Activated T-cell treated with anti-CD3 and anti-CD28 coated beads, Interleukin-2, amount 50 U/mL, for 4 hours (primary cell): ENCODE measurements around the gene OR2AT4. TPM values are rescaled to one million over a fixed set of nuclear protein-coding genes. Genes with fewer than 3 reads are reported as not detected.
"Not testable (repeated sequence)": the region's sequence is repeated elsewhere in the genome, so short reads cannot be mapped to it uniquely, and the experiment has no call there.

Experiments
- ATAC-seq, 2 donors: fragments of 200-7000 bp; cut with Tn5 transposase; one replicate each; pipeline ENCODE4 v1.10.0; 2021
- DNase-seq: peaks from one replicate; pipeline ENCODE4 v3.0.0-alpha.2; 2020
- H3K27me3 Mint-ChIP-seq: one replicate; pipeline ENCODE4 v1.8.0; 2021; ENCODE audit warnings: low read depth, mixed read lengths
- H3K36me3 Mint-ChIP-seq: one replicate; pipeline ENCODE4 v1.8.0; 2022; ENCODE audit warnings: mixed read lengths; ENCODE audit not compliant: insufficient read depth
- H3K4me1 Mint-ChIP-seq: one replicate; pipeline ENCODE4 v1.8.0; 2021; ENCODE audit warnings: low read depth, mixed read lengths
- H3K4me3 Mint-ChIP-seq: one replicate; pipeline ENCODE4 v1.8.0; 2021; ENCODE audit warnings: mild to moderate bottlenecking, moderate library complexity, mixed read lengths
- H3K9me3 Mint-ChIP-seq: one replicate; pipeline ENCODE4 v1.8.0; 2021; ENCODE audit warnings: mixed read lengths
- total RNA-seq, 3 donors: library from RNA; stranded (reverse); gene quantifications; one replicate each; pipeline ENCODE4 v1.2.1, GENCODE V29; 2021

OR2AT4 gene
- total RNA-seq, 3 donors from 2014 or later = not detected

- Mint-ChIP-seq H3K9me3 (peaks cover 19% of the 10 kb centered on the region), H3K27me3 (peaks cover 21% of the 10 kb centered on the region)
- not testable (repeated sequence) for DNase-seq, ATAC-seq, H3K36me3 Mint-ChIP-seq, H3K4me1 Mint-ChIP-seq, H3K4me3 Mint-ChIP-seq
Observed at GRCh38 chr11:75094382-75094781, 2.3 kb downstream of the OR2AT4 start.

- peaks cover 20% of the 10 kb centered on the region for H3K27me3 Mint-ChIP-seq
- H3K4me1 Mint-ChIP-seq = no peaks in the 10 kb centered on the region
- H3K4me3 Mint-ChIP-seq = no peak overlapping the region
- no peaks in the 10 kb centered on the region for H3K36me3 Mint-ChIP-seq
- no peak for DNase-seq
- H3K9me3 Mint-ChIP-seq = peaks cover 19% of the 10 kb centered on the region
- no peak for ATAC-seq
Observed at GRCh38 chr11:75090671-75091177, 6.0 kb downstream of the OR2AT4 start.

- ATAC-seq (no peak), DNase-seq (no peak)
- Mint-ChIP-seq H3K4me3 (no peak overlapping the region), H3K9me3 (peaks cover 19% of the 10 kb centered on the region), H3K36me3 (no peaks in the 10 kb centered on the region), H3K27me3 (peaks cover 31% of the 10 kb centered on the region), H3K4me1 (no peaks in the 10 kb centered on the region)
Observed at GRCh38 chr11:75087319-75088305, 9.1 kb downstream of the OR2AT4 start.

- no peaks in the 10 kb centered on the region for H3K4me1 Mint-ChIP-seq
- H3K27me3 Mint-ChIP-seq = peaks cover 38% of the 10 kb centered on the region
- no peak for DNase-seq
- H3K4me3 Mint-ChIP-seq = no peak overlapping the region
- no peak for ATAC-seq
- no peaks in the 10 kb centered on the region for H3K9me3 Mint-ChIP-seq
- H3K36me3 Mint-ChIP-seq = no peaks in the 10 kb centered on the region
Observed at GRCh38 chr11:75084883-75085282, 11.8 kb downstream of the OR2AT4 start.

- Mint-ChIP-seq H3K4me3 (no peak overlapping the region), H3K36me3 (no peaks in the 10 kb centered on the region), H3K4me1 (no peaks in the 10 kb centered on the region), H3K9me3 (no peaks in the 10 kb centered on the region), H3K27me3 (peaks cover 33% of the 10 kb centered on the region)
- no peak for DNase-seq
- ATAC-seq = no peak
Observed at GRCh38 chr11:75083217-75083605, 13.5 kb downstream of the OR2AT4 start.

- DNase-seq (no peak), ATAC-seq (no peak)
- H3K9me3 Mint-ChIP-seq = no peaks in the 10 kb centered on the region
- H3K27me3 Mint-ChIP-seq = peaks cover 36% of the 10 kb centered on the region
- no peak overlapping the region for H3K4me3 Mint-ChIP-seq
- no peaks in the 10 kb centered on the region for H3K4me1 Mint-ChIP-seq
- H3K36me3 Mint-ChIP-seq = no peaks in the 10 kb centered on the region
Observed at GRCh38 chr11:75082601-75083216, 14.0 kb downstream of the OR2AT4 start.

GRCh38 chr11:75079546-75079945 lies 17.1 kb downstream of the OR2AT4 start:
- Mint-ChIP-seq H3K27me3 (peaks cover 40% of the 10 kb centered on the region), H3K36me3 (no peaks in the 10 kb centered on the region), H3K4me1 (no peaks in the 10 kb centered on the region), H3K4me3 (no peak overlapping the region), H3K9me3 (no peaks in the 10 kb centered on the region)
- ATAC-seq = no peak
- DNase-seq = no peak

GRCh38 chr11:75078233-75078632 lies 18.4 kb downstream of the OR2AT4 start:
- H3K9me3 Mint-ChIP-seq = no peaks in the 10 kb centered on the region
- DNase-seq (no peak), ATAC-seq (no peak)
- no peak overlapping the region for H3K4me3 Mint-ChIP-seq
- no peaks in the 10 kb centered on the region for H3K4me1 Mint-ChIP-seq
- H3K36me3 Mint-ChIP-seq = no peaks in the 10 kb centered on the region
- peaks cover 35% of the 10 kb centered on the region for H3K27me3 Mint-ChIP-seq

GRCh38 chr11:75077316-75077715 lies 19.4 kb downstream of the OR2AT4 start:
- no peak for ATAC-seq
- no peaks in the 10 kb centered on the region for H3K9me3 Mint-ChIP-seq
- no peaks in the 10 kb centered on the region for H3K36me3 Mint-ChIP-seq
- no peak overlapping the region for H3K4me3 Mint-ChIP-seq
- DNase-seq = no peak
- peaks cover 30% of the 10 kb centered on the region for H3K27me3 Mint-ChIP-seq
- no peaks in the 10 kb centered on the region for H3K4me1 Mint-ChIP-seq

GRCh38 chr11:75076671-75077070 lies 20.0 kb downstream of the OR2AT4 start:
- Mint-ChIP-seq H3K36me3 (no peaks in the 10 kb centered on the region), H3K4me1 (no peaks in the 10 kb centered on the region), H3K4me3 (no peak overlapping the region), H3K9me3 (no peaks in the 10 kb centered on the region), H3K27me3 (peaks cover 29% of the 10 kb centered on the region)
- ATAC-seq = no peak
- DNase-seq = no peak

- Mint-ChIP-seq H3K27me3 (peaks cover 40% of the 10 kb centered on the region), H3K4me1 (no peaks in the 10 kb centered on the region), H3K36me3 (no peaks in the 10 kb centered on the region), H3K9me3 (no peaks in the 10 kb centered on the region), H3K4me3 (no peak overlapping the region)
- no peak for ATAC-seq
- no peak for DNase-seq
Observed at GRCh38 chr11:75073459-75074190, 23.1 kb downstream of the OR2AT4 start.

GRCh38 chr11:75072582-75072981 lies 24.1 kb downstream of the OR2AT4 start:
- no peaks in the 10 kb centered on the region for H3K4me1 Mint-ChIP-seq
- DNase-seq (no peak), ATAC-seq (no peak)
- H3K36me3 Mint-ChIP-seq = no peaks in the 10 kb centered on the region
- H3K4me3 Mint-ChIP-seq = no peak overlapping the region
- no peaks in the 10 kb centered on the region for H3K9me3 Mint-ChIP-seq
- peaks cover 38% of the 10 kb centered on the region for H3K27me3 Mint-ChIP-seq

- Mint-ChIP-seq H3K27me3 (peaks cover 34% of the 10 kb centered on the region), H3K4me1 (no peaks in the 10 kb centered on the region), H3K4me3 (no peak overlapping the region), H3K36me3 (no peaks in the 10 kb centered on the region), H3K9me3 (no peaks in the 10 kb centered on the region)
- no peak for DNase-seq
- no peak for ATAC-seq
Observed at GRCh38 chr11:75069473-75069872, 27.2 kb downstream of the OR2AT4 start.

- H3K27me3 Mint-ChIP-seq = peaks cover 34% of the 10 kb centered on the region
- no peaks in the 10 kb centered on the region for H3K4me1 Mint-ChIP-seq
- H3K36me3 Mint-ChIP-seq = no peaks in the 10 kb centered on the region
- no peaks in the 10 kb centered on the region for H3K9me3 Mint-ChIP-seq
- no peak overlapping the region for H3K4me3 Mint-ChIP-seq
- DNase-seq (no peak), ATAC-seq (no peak)
Observed at GRCh38 chr11:75068993-75069392, 27.7 kb downstream of the OR2AT4 start.
